Cardiac muscle cell (in vitro differentiated cells and primary cell): ENCODE measurements around the gene CD46. TPM values are rescaled to one million over a fixed set of nuclear protein-coding genes. Genes with fewer than 3 reads are reported as not detected.
"Not testable (repeated sequence)": the region's sequence is repeated elsewhere in the genome, so short reads cannot be mapped to it uniquely, and the experiment has no call there.

Experiments
- DNase-seq, 2 donors: peaks; one replicate each; pipeline versions ENCODE4 v3.0.0 to v3.0.0-alpha.2; 2010 to 2017; ENCODE audit warnings: low read depth in 1 of 2, low spot score in 1 of 2
- H3K27ac ChIP-seq: fragments of 200-600 bp; sonication (generic); 2 replicates; pipeline ENCODE4 v1.5.1; 2016
- H3K27me3 ChIP-seq: fragments of 200-600 bp; sonication (generic); 2 replicates; pipeline ENCODE4 v1.6.0; 2016; ENCODE audit warnings: control low read depth
- H3K36me3 ChIP-seq: fragments of 200-600 bp; sonication (generic); 2 replicates; pipeline ENCODE4 v1.5.1; 2016; ENCODE audit warnings: control low read depth
- H3K4me1 ChIP-seq: fragments of 200-600 bp; sonication (generic); 2 replicates; pipeline ENCODE4 v1.8.1; 2017; ENCODE audit warnings: low read depth, mild to moderate bottlenecking, mixed run types
- H3K4me3 ChIP-seq: fragments of 200-600 bp; sonication (generic); 2 replicates; pipeline ENCODE4 v1.5.1; 2016; ENCODE audit warnings: mild to moderate bottlenecking
- H3K9me3 ChIP-seq: fragments of 200-600 bp; sonication (generic); 2 replicates; pipeline ENCODE4 v1.5.1; 2017; ENCODE audit warnings: low read depth, mild to moderate bottlenecking, control low read depth
- CTCF ChIP-seq: IDR thresholded peaks from 2 replicates; pipeline ENCODE4 v1.5.1; 2012; ENCODE audit warnings: low read depth, mild to moderate bottlenecking, low read length
- polyA plus RNA-seq: library from polyadenylated mRNA; unstranded; fragments of >200 nt; fragmentation: Nextera tagmentation; extraction: Ambion mirVana; gene quantifications from 2 replicates; pipeline ENCODE4 v1.2.1, GENCODE V29; 2016
- total RNA-seq: library from RNA; depleted of rRNA; stranded (reverse); fragments of >200 nt; gene quantifications from 2 replicates; pipeline ENCODE4 v1.2.3, GENCODE V29; 2016

The CD46 gene
- total RNA-seq: 45.6 and 91.7 TPM in 2 replicates
- polyA plus RNA-seq: 103 and 123 TPM in 2 replicates

DNA sequence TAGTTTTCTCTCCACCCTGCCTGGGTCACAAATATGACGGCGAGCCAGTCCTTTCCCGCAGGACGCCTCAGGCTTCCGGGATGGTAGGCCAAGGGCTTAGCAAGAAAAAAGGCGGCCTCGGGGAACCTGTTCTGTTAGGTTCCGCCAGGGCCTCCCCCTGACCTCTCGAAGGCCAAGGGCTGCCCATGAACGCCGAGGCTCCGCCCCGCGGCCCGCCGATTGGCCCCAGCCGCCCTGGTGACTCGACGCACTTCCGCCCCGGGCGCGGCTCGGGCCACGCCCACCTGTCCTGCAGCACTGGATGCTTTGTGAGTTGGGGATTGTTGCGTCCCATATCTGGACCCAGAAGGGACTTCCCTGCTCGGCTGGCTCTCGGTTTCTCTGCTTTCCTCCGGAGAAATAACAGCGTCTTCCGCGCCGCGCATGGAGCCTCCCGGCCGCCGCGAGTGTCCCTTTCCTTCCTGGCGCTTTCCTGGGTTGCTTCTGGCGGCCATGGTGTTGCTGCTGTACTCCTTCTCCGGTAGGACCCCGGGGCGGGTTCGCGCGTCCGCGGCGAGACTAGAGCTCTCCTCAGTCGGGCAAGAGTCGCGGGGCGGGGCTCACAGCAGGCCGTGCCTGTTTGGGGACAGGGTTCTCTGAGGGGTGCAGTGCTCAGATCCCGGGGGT, at the start of gene CD46:
TSS of gene CD46 (plus strand) at position 265 of the 666 bp plus-strand sequence. CDS start at position 424, 159 bp downstream.
- Histone ChIP-seq H3K36me3 (no peaks in the 10 kb centered on the region), H3K4me1 (peaks cover 26% of the 10 kb centered on the region), H3K27me3 (no peaks in the 10 kb centered on the region), H3K4me3 (peak within 1 kb of the TSS; percentile 82), H3K27ac (peak within 1 kb of the TSS; percentile 95), H3K9me3 (no peaks in the 10 kb centered on the region)
- peak; percentile 95 to 99 for DNase-seq
- no peak for TF ChIP-seq CTCF

- peak in 1 of 2 donors; percentile 20 for DNase-seq
- H3K4me1 ChIP-seq: no peaks in the 10 kb centered on the region
- TF ChIP-seq CTCF: no peak
- no peaks in the 10 kb centered on the region for H3K27me3 ChIP-seq
- H3K9me3 ChIP-seq: no peaks in the 10 kb centered on the region
- H3K27ac ChIP-seq: no peak overlapping the region
- H3K36me3 ChIP-seq: no peaks in the 10 kb centered on the region
- no peak overlapping the region for H3K4me3 ChIP-seq
Measured at GRCh38 chr1:207702317-207702716, 49.5 kb upstream of the CD46 start.

DNA sequence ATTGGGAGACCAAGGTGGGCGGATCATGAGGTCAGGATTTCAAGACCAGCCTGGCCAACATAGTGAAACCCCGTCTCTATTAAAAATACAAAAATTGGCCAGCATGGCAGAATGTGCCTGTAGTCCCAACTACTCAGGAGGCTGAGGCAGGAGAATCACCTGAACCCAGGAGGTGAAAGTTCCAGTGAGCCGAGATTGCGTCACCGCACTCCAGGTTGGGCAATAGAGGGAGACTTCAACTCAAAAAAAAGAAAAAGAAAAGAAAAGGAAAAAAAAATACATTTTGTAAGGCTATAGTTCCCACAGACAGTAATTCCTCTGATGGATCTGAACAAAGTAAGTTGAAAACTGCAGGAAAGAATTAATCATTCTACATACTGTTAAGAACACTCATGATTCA, 48.1 kb upstream of the CD46 start:
- no peaks in the 10 kb centered on the region for H3K9me3 ChIP-seq
- no peaks in the 10 kb centered on the region for H3K4me1 ChIP-seq
- no peak for DNase-seq
- no peak overlapping the region for H3K27ac ChIP-seq
- H3K36me3 ChIP-seq: no peaks in the 10 kb centered on the region
- TF ChIP-seq CTCF: no peak
- H3K4me3 ChIP-seq: no peak overlapping the region
- H3K27me3 ChIP-seq: no peaks in the 10 kb centered on the region

- not testable (repeated sequence) for H3K4me3 ChIP-seq, H3K27ac ChIP-seq, DNase-seq, H3K9me3 ChIP-seq, H3K4me1 ChIP-seq, H3K36me3 ChIP-seq, H3K27me3 ChIP-seq
Measured at GRCh38 chr1:207708004-207708403, 43.9 kb upstream of the CD46 start.

DNA sequence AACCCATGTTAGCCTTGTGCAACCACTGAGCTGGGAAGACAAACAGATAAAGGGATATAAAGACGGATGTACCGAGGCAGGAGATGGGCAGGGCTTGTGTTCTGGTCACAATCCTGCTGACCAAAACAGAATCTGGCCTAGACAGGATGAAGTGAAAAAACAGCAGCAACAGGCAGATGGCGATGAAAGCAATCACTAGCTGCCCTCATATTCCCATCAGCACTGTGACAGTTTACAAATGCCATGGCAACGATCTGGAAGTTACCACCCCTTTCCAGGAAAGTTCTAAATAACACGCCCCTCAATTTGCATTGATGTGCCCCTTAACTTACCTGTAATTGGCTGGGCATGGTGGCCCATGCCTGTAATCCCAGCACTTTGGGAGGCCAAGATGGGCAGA, 40.6 kb upstream of the CD46 start:
- H3K27ac ChIP-seq: no peak overlapping the region
- no peak for TF ChIP-seq CTCF
- no peaks in the 10 kb centered on the region for H3K9me3 ChIP-seq
- DNase-seq: peak in 1 of 2 donors; percentile 37
- H3K4me3 ChIP-seq: no peak overlapping the region
- no peaks in the 10 kb centered on the region for H3K36me3 ChIP-seq
- no peaks in the 10 kb centered on the region for H3K4me1 ChIP-seq
- no peaks in the 10 kb centered on the region for H3K27me3 ChIP-seq

GRCh38 chr1:207712701-207713100, 39.2 kb upstream of the CD46 start:
- DNase-seq, H3K27me3 ChIP-seq, H3K4me1 ChIP-seq, H3K9me3 ChIP-seq, H3K27ac ChIP-seq, H3K4me3 ChIP-seq, H3K36me3 ChIP-seq: not testable (repeated sequence)

DNA sequence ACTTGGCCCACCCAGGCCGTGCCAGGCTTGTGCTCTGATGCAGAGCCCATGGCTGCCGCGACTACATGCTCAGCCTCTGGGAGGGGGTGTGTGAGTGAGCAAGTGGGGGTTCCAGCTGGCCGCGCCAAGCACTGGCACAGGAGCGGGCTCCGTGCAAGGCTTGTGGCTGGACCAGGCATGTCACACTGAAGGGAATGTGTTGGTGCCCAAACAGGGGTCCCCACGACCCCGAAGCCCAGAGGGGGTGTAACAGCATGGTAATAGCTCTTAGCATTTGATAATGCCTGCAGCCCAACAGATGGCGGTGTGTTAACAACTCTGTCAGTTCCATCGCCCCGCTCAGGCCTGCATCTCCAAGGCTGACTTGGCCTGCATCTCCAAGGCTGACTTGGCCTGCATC, 38.3 kb upstream of the CD46 start:
- H3K27me3 ChIP-seq: no peaks in the 10 kb centered on the region
- H3K27ac ChIP-seq: no peak overlapping the region
- no peak for DNase-seq
- no peak for TF ChIP-seq CTCF
- H3K4me1 ChIP-seq: no peaks in the 10 kb centered on the region
- no peak overlapping the region for H3K4me3 ChIP-seq
- H3K9me3 ChIP-seq: no peaks in the 10 kb centered on the region
- no peaks in the 10 kb centered on the region for H3K36me3 ChIP-seq
